HEK293 (cell line): Measurements from ENCODE around the gene ZSCAN12.
A peak's percentile ranks its signal among the peaks of the same experiment; 100 is the strongest.

Experiments
- GLI4 ChIP-seq: fragments of 450-650 bp; formaldehyde crosslinking; IDR thresholded peaks from 2 replicates; pipeline ENCODE4 v1.5.1; 2016; ENCODE audit warnings: missing biosample characterization, missing genetic modification characterization
- KLF16 ChIP-seq: fragments of 450-650 bp; formaldehyde crosslinking; IDR thresholded peaks from 2 replicates; pipeline ENCODE4 v1.5.1; 2017; ENCODE audit warnings: missing biosample characterization, missing genetic modification characterization
- KLF7 ChIP-seq: fragments of 450-650 bp; formaldehyde crosslinking; IDR thresholded peaks from 2 replicates; pipeline ENCODE4 v1.5.1; 2016; ENCODE audit warnings: missing biosample characterization, missing genetic modification characterization, borderline replicate concordance
- OVOL3 ChIP-seq: fragments of 450-650 bp; formaldehyde crosslinking; IDR thresholded peaks from 2 replicates; pipeline ENCODE4 v1.5.1; 2016; ENCODE audit warnings: missing biosample characterization, missing genetic modification characterization
- SP2 ChIP-seq: fragments of 450-650 bp; formaldehyde crosslinking; IDR thresholded peaks from 2 replicates; pipeline ENCODE4 v1.5.1; 2016; ENCODE audit warnings: missing biosample characterization, missing genetic modification characterization
- TRIM28 ChIP-seq: IDR thresholded peaks from 2 replicates; pipeline ENCODE4 v1.6.1; 2011; ENCODE audit warnings: low read length, control low read depth, borderline replicate concordance
- ZBTB21 ChIP-seq: fragments of 450-650 bp; formaldehyde crosslinking; IDR thresholded peaks from 2 replicates; pipeline ENCODE4 v1.5.1; 2017; ENCODE audit warnings: missing biosample characterization, missing genetic modification characterization
- ZIC2 ChIP-seq: fragments of 450-650 bp; formaldehyde crosslinking; IDR thresholded peaks from 2 replicates; pipeline ENCODE4 v1.5.1; 2016; ENCODE audit warnings: missing biosample characterization, missing genetic modification characterization
- ZNF10 ChIP-seq: fragments of 450-650 bp; formaldehyde crosslinking; IDR thresholded peaks from 2 replicates; pipeline ENCODE4 v1.5.1; 2017; ENCODE audit warnings: missing biosample characterization, missing genetic modification characterization
- ZNF121 ChIP-seq: fragments of 450-650 bp; formaldehyde crosslinking; IDR thresholded peaks from 2 replicates; pipeline ENCODE4 v1.5.1; 2016; ENCODE audit warnings: missing biosample characterization, missing genetic modification characterization
- ZNF169 ChIP-seq: fragments of 450-650 bp; formaldehyde crosslinking; IDR thresholded peaks from 2 replicates; pipeline ENCODE4 v1.5.1; 2016; ENCODE audit warnings: missing biosample characterization, missing genetic modification characterization
- ZNF423 ChIP-seq: fragments of 450-650 bp; formaldehyde crosslinking; IDR thresholded peaks from 2 replicates; pipeline ENCODE4 v1.5.1; 2016; ENCODE audit warnings: missing biosample characterization, missing genetic modification characterization
- ZNF433 ChIP-seq: fragments of 450-650 bp; formaldehyde crosslinking; IDR thresholded peaks from 2 replicates; pipeline ENCODE4 v1.5.1; 2016; ENCODE audit warnings: missing biosample characterization, missing genetic modification characterization, low read depth
- ZNF473 ChIP-seq: fragments of 450-650 bp; formaldehyde crosslinking; IDR thresholded peaks from 2 replicates; pipeline ENCODE4 v1.5.1; 2017; ENCODE audit warnings: missing biosample characterization, missing genetic modification characterization
- ZNF510 ChIP-seq: fragments of 450-650 bp; formaldehyde crosslinking; IDR thresholded peaks from 2 replicates; pipeline ENCODE4 v1.5.1; 2018; ENCODE audit warnings: mild to moderate bottlenecking, missing genetic modification characterization, missing biosample characterization; ENCODE audit not compliant: insufficient replicate concordance
- ZNF530 ChIP-seq: fragments of 450-650 bp; formaldehyde crosslinking; IDR thresholded peaks from 2 replicates; pipeline ENCODE4 v1.5.1; 2016; ENCODE audit warnings: low read depth, missing biosample characterization, missing genetic modification characterization
- ZNF600 ChIP-seq: fragments of 450-650 bp; formaldehyde crosslinking; IDR thresholded peaks from 2 replicates; pipeline ENCODE4 v1.5.1; 2016; ENCODE audit warnings: missing biosample characterization, missing genetic modification characterization
- ZNF621 ChIP-seq: fragments of 450-650 bp; formaldehyde crosslinking; IDR thresholded peaks from 2 replicates; pipeline ENCODE4 v1.5.1; 2017; ENCODE audit warnings: missing biosample characterization, missing genetic modification characterization
- ZNF626 ChIP-seq: fragments of 450-650 bp; sonication (Bioruptor Pico); formaldehyde crosslinking; IDR thresholded peaks from 2 replicates; pipeline ENCODE4 v1.5.1; 2018; ENCODE audit warnings: missing biosample characterization, missing genetic modification characterization, inconsistent platforms
- ZNF629 ChIP-seq: fragments of 450-650 bp; formaldehyde crosslinking; IDR thresholded peaks from 2 replicates; pipeline ENCODE4 v1.5.1; 2017; ENCODE audit warnings: missing biosample characterization, missing genetic modification characterization
- ZNF664 ChIP-seq: fragments of 450-650 bp; formaldehyde crosslinking; IDR thresholded peaks from 2 replicates; pipeline ENCODE4 v1.5.1; 2016; ENCODE audit warnings: missing biosample characterization, missing genetic modification characterization
- ZNF747 ChIP-seq: fragments of 450-650 bp; formaldehyde crosslinking; IDR thresholded peaks from 2 replicates; pipeline ENCODE4 v1.5.1; 2016; ENCODE audit warnings: missing biosample characterization, missing genetic modification characterization
- ZNF776 ChIP-seq: fragments of 450-650 bp; formaldehyde crosslinking; IDR thresholded peaks from 2 replicates; pipeline ENCODE4 v1.5.0; 2017; ENCODE audit warnings: missing biosample characterization, missing genetic modification characterization, borderline replicate concordance
- ZNF837 ChIP-seq: fragments of 450-650 bp; formaldehyde crosslinking; IDR thresholded peaks from 2 replicates; pipeline ENCODE4 v1.5.1; 2016; ENCODE audit warnings: missing biosample characterization, missing genetic modification characterization
- TF ChIP-seq, protein P1 (sequence below): fragments of 450-650 bp; formaldehyde crosslinking; conservative IDR thresholded peaks from 2 replicates; pipeline ENCODE4 v1.5.1; 2016; ENCODE audit warnings: low read depth, missing biosample characterization, missing genetic modification characterization
- TF ChIP-seq, protein P2 (sequence below): fragments of 450-650 bp; formaldehyde crosslinking; IDR thresholded peaks from 2 replicates; pipeline ENCODE4 v1.5.1; 2016; ENCODE audit warnings: missing biosample characterization, missing genetic modification characterization
- TF ChIP-seq, protein P3 (sequence below): fragments of 450-650 bp; formaldehyde crosslinking; IDR thresholded peaks from 2 replicates; pipeline ENCODE4 v1.5.1; 2016; ENCODE audit warnings: missing biosample characterization, missing genetic modification characterization

ZSCAN12 gene

DNA sequence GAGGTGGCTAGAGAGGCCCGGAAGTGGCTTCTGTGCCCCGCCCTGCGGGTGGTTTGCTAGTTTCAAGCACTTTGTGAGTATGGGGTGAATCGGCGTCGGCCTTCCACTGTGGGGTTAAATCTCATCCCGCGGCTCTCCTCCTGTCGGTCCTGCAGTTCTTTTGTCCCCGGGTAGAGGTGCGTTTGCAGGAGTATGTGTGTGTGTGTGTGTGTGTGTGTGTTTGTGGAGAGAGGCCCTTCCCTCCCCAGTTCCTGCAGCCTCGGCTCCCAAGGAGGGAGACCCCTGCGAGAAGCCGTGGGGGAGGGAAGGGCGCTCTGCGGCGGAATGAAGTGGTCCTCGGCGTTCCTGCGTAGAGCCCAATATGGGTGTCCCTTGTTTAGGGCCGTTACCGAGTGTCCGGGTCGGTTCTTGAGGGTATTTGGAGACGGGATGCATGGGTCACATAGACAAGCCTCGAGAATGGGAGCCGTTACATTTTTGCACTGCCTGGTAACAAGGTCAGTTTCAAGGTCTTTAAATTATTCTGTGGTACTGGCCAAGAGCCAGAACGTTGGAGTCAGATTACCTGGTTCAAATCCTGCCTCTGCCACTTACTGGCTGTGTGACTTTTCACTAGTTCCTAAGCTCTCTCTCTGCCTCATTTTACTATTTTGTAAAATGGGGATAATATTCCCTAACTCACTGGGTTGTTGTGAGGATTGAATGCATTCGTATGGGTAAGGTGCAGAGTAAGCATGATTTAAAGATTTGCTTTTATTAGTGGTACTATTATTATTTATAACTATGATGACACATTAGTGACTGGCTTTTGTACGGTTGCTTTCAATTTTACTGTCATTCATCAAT, 49.4 kb downstream of the ZSCAN12 start, which contains the start of gene ZKSCAN3 (continued):
- TF ChIP-seq, protein P1, sequence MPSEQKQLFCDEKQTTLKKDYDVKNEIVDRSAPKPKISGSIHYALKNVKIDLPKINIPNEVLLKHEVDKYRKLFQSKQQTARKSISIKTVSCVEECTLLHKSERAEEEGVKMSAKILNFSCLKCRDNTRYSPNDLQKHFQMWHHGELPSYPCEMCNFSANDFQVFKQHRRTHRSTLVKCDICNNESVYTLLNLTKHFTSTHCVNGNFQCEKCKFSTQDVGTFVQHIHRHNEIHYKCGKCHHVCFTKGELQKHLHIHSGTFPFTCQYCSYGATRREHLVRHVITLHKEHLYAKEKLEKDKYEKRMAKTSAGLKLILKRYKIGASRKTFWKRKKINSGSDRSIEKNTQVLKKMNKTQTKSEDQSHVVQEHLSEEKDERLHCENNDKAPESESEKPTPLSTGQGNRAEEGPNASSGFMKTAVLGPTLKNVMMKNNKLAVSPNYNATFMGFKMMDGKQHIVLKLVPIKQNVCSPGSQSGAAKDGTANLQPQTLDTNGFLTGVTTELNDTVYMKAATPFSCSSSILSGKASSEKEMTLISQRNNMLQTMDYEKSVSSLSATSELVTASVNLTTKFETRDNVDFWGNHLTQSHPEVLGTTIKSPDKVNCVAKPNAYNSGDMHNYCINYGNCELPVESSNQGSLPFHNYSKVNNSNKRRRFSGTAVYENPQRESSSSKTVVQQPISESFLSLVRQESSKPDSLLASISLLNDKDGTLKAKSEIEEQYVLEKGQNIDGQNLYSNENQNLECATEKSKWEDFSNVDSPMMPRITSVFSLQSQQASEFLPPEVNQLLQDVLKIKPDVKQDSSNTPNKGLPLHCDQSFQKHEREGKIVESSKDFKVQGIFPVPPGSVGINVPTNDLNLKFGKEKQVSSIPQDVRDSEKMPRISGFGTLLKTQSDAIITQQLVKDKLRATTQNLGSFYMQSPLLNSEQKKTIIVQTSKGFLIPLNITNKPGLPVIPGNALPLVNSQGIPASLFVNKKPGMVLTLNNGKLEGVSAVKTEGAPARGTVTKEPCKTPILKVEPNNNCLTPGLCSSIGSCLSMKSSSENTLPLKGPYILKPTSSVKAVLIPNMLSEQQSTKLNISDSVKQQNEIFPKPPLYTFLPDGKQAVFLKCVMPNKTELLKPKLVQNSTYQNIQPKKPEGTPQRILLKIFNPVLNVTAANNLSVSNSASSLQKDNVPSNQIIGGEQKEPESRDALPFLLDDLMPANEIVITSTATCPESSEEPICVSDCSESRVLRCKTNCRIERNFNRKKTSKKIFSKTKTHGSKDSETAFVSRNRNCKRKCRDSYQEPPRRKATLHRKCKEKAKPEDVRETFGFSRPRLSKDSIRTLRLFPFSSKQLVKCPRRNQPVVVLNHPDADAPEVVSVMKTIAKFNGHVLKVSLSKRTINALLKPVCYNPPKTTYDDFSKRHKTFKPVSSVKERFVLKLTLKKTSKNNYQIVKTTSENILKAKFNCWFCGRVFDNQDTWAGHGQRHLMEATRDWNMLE (tag by site-specific recombination), result peak; percentile 73
- TF ChIP-seq, protein P2, sequence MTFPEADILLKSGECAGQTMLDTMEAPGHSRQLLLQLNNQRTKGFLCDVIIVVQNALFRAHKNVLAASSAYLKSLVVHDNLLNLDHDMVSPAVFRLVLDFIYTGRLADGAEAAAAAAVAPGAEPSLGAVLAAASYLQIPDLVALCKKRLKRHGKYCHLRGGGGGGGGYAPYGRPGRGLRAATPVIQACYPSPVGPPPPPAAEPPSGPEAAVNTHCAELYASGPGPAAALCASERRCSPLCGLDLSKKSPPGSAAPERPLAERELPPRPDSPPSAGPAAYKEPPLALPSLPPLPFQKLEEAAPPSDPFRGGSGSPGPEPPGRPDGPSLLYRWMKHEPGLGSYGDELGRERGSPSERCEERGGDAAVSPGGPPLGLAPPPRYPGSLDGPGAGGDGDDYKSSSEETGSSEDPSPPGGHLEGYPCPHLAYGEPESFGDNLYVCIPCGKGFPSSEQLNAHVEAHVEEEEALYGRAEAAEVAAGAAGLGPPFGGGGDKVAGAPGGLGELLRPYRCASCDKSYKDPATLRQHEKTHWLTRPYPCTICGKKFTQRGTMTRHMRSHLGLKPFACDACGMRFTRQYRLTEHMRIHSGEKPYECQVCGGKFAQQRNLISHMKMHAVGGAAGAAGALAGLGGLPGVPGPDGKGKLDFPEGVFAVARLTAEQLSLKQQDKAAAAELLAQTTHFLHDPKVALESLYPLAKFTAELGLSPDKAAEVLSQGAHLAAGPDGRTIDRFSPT (tag by site-specific recombination), result peak; percentile 68; the same call in 1 of the 2 replicates
- TF ChIP-seq, protein P3, sequence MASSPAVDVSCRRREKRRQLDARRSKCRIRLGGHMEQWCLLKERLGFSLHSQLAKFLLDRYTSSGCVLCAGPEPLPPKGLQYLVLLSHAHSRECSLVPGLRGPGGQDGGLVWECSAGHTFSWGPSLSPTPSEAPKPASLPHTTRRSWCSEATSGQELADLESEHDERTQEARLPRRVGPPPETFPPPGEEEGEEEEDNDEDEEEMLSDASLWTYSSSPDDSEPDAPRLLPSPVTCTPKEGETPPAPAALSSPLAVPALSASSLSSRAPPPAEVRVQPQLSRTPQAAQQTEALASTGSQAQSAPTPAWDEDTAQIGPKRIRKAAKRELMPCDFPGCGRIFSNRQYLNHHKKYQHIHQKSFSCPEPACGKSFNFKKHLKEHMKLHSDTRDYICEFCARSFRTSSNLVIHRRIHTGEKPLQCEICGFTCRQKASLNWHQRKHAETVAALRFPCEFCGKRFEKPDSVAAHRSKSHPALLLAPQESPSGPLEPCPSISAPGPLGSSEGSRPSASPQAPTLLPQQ (tag by site-specific recombination), result peak; percentile 71
- TF ChIP-seq ZNF473 (no peak), ZNF433 (tag by site-specific recombination) (no peak), ZNF621 (tag by site-specific recombination) (no peak), ZNF776 (tag by site-specific recombination) (no peak), ZNF121 (tag by site-specific recombination) (no peak), ZNF600 (tag by site-specific recombination) (peak; percentile 89), KLF16 (no peak; the same call in none of the 2 replicates), GLI4 (peak; percentile 58; the same call in 1 of the 2 replicates), ZNF10 (tag by site-specific recombination) (no peak), ZNF423 (tag by site-specific recombination) (peak; percentile 55; the same call in 1 of the 2 replicates), KLF7 (peak; percentile 94), ZNF747 (no peak), ZNF530 (tag by site-specific recombination) (no peak), OVOL3 (tag by site-specific recombination) (peak; percentile 76; the same call in 1 of the 2 replicates), TRIM28 (peak; percentile 74; the same call in 1 of the 2 replicates), ZNF664 (no peak), ZNF629 (tag by site-specific recombination) (peak; percentile 66; the same call in 1 of the 2 replicates), SP2 (tag by site-specific recombination) (peak; percentile 79), ZIC2 (tag by site-specific recombination) (peak; percentile 94), ZBTB21 (no peak), ZNF837 (tag by site-specific recombination) (no peak), ZNF626 (tag by site-specific recombination) (no peak), ZNF510 (tag by site-specific recombination) (no peak), ZNF169 (tag by site-specific recombination) (no peak)
